CD4-positive, alpha-beta T cell treated with Interleukin-17A for 1 hour (primary cell): ENCODE measurements around the gene MACROD2.
"Not testable (repeated sequence)": the region's sequence is repeated elsewhere in the genome, so short reads cannot be mapped to it uniquely, and the experiment has no call there.

Experiments
- DNase-seq: peaks from one replicate; pipeline ENCODE4 v3.0.0-alpha.2; 2020

MACROD2 gene

GRCh38 chr20:15154070-15154469, 1158.8 kb downstream of the MACROD2 start:
- no peak for DNase-seq

- DNase-seq = peak; percentile 2
Observed at GRCh38 chr20:15155848-15156401, 1160.6 kb downstream of the MACROD2 start.

- DNase-seq = no peak
Observed at GRCh38 chr20:15158533-15158932, 1163.2 kb downstream of the MACROD2 start.

- DNase-seq = no peak
Observed at GRCh38 chr20:15162079-15162647, 1166.8 kb downstream of the MACROD2 start.

GRCh38 chr20:15163632-15164031, 1168.3 kb downstream of the MACROD2 start:
- DNase-seq = no peak

- no peak for DNase-seq
Observed at GRCh38 chr20:15164726-15165125, 1169.4 kb downstream of the MACROD2 start.

GRCh38 chr20:15166744-15167143, 1171.4 kb downstream of the MACROD2 start:
- no peak for DNase-seq

- no peak for DNase-seq
Observed at GRCh38 chr20:15171016-15171415, 1175.7 kb downstream of the MACROD2 start.

- no peak for DNase-seq
Observed at GRCh38 chr20:15176929-15177328, 1181.6 kb downstream of the MACROD2 start.

- DNase-seq = no peak
Observed at GRCh38 chr20:15178581-15178980, 1183.3 kb downstream of the MACROD2 start.

GRCh38 chr20:15179381-15179780, 1184.1 kb downstream of the MACROD2 start:
- no peak for DNase-seq

- DNase-seq = no peak
Observed at GRCh38 chr20:15179781-15180180, 1184.5 kb downstream of the MACROD2 start.

- DNase-seq = no peak
Observed at GRCh38 chr20:15185322-15185721, 1190.0 kb downstream of the MACROD2 start.

- no peak for DNase-seq
Observed at GRCh38 chr20:15185913-15186312, 1190.6 kb downstream of the MACROD2 start.

- DNase-seq = no peak
Observed at GRCh38 chr20:15187612-15188011, 1192.3 kb downstream of the MACROD2 start.

GRCh38 chr20:15188415-15188814, 1193.1 kb downstream of the MACROD2 start:
- DNase-seq = no peak

GRCh38 chr20:15191082-15191723, 1195.9 kb downstream of the MACROD2 start:
- DNase-seq = no peak

- DNase-seq = no peak
Observed at GRCh38 chr20:15195378-15195777, 1200.1 kb downstream of the MACROD2 start.

GRCh38 chr20:15196547-15197255, 1201.4 kb downstream of the MACROD2 start:
- DNase-seq = no peak

GRCh38 chr20:15198017-15198416, 1202.7 kb downstream of the MACROD2 start:
- not testable (repeated sequence) for DNase-seq

- DNase-seq = no peak
Observed at GRCh38 chr20:15199698-15200097, 1204.4 kb downstream of the MACROD2 start.

- DNase-seq = no peak
Observed at GRCh38 chr20:15200147-15200565, 1204.8 kb downstream of the MACROD2 start.

GRCh38 chr20:15201602-15202001, 1206.3 kb downstream of the MACROD2 start:
- no peak for DNase-seq

- no peak for DNase-seq
Observed at GRCh38 chr20:15204234-15204633, 1208.9 kb downstream of the MACROD2 start.
